Measurements from ENCODE around the gene STXBP5.

STXBP5 gene

GRCh38 chr6:147178355-147178754 lies 25.9 kb upstream of the STXBP5 start:
- DNase-seq (ENCODE audit: low read depth) = no peak

GRCh38 chr6:147179809-147180208 lies 24.4 kb upstream of the STXBP5 start:
- no peak for DNase-seq (ENCODE audit: low read depth)

- DNase-seq (ENCODE audit: low read depth) = no peak
Measured at GRCh38 chr6:147180926-147181325, 23.3 kb upstream of the STXBP5 start.

- no peak for DNase-seq (ENCODE audit: low read depth)
Measured at GRCh38 chr6:147184379-147184778, 19.8 kb upstream of the STXBP5 start.

- no peak for DNase-seq (ENCODE audit: low read depth)
Measured at GRCh38 chr6:147185216-147185615, 19.0 kb upstream of the STXBP5 start.

GRCh38 chr6:147190556-147190955 lies 13.7 kb upstream of the STXBP5 start:
- DNase-seq (ENCODE audit: low read depth) = no peak

GRCh38 chr6:147192278-147192911 lies 11.8 kb upstream of the STXBP5 start:
- DNase-seq (ENCODE audit: low read depth) = no peak

GRCh38 chr6:147194652-147195411 lies 9.4 kb upstream of the STXBP5 start:
- DNase-seq (ENCODE audit: low read depth) = no peak

GRCh38 chr6:147195510-147195909 lies 8.7 kb upstream of the STXBP5 start:
- no peak for DNase-seq (ENCODE audit: low read depth)

- DNase-seq (ENCODE audit: low read depth) = no peak
Measured at GRCh38 chr6:147195987-147196386, 8.2 kb upstream of the STXBP5 start.

- no peak for DNase-seq (ENCODE audit: low read depth)
Measured at GRCh38 chr6:147200711-147201110, 3.5 kb upstream of the STXBP5 start.

GRCh38 chr6:147201885-147202515 lies 2.2 kb upstream of the STXBP5 start:
- DNase-seq (ENCODE audit: low read depth) = no peak

GRCh38 chr6:147202516-147203310 lies 1.5 kb upstream of the STXBP5 start:
- DNase-seq (ENCODE audit: low read depth) = peak; percentile 64

- peak; percentile 32 for DNase-seq (ENCODE audit: low read depth)
Measured at GRCh38 chr6:147203311-147204059, 732 bp upstream of the STXBP5 start.

- DNase-seq (ENCODE audit: low read depth) = no peak
Measured at GRCh38 chr6:147204843-147205311, 660 bp downstream of the STXBP5 start.

- DNase-seq (ENCODE audit: low read depth) = no peak
Measured at GRCh38 chr6:147205690-147206600, 1.7 kb downstream of the STXBP5 start.

GRCh38 chr6:147207351-147207750 lies 3.1 kb downstream of the STXBP5 start:
- no peak for DNase-seq (ENCODE audit: low read depth)

- no peak for DNase-seq (ENCODE audit: low read depth)
Measured at GRCh38 chr6:147207837-147208754, 3.9 kb downstream of the STXBP5 start.

- DNase-seq (ENCODE audit: low read depth) = no peak
Measured at GRCh38 chr6:147209762-147210449, 5.7 kb downstream of the STXBP5 start.

Data from stimulated activated CD8-positive, alpha-beta memory T cell treated with anti-CD3 and anti-CD28 coated beads, Interleukin-15, amount 100 ng/mL, for 1 hour (primary cell).